ENCODE measurements around the gene ZRSR2.

DNA sequence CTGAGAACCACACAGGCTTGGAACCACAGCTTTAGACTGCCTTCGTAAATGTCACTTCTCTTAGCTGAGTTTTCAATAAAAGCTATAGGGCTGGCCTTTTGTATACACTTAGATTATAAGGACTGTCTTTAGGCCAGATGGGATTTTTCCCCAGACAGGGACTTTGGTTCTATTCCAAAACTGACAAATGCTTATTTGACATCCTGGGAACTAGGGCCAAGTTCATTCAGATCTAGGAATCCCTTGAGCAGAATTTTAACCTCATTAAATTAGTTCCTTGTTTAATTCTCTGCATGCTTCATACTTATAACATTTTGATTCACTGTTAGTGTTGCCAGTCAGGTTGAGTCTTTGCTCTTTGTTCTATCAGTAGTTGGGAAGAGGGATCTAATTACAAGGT, 23.1 kb downstream of the ZRSR2 start:
- TF ChIP-seq NR3C1 (IDR thresholded peaks at IDR 0.05) (no peak), JUN (IDR thresholded peaks at IDR 0.05) (no peak), RARB (CRISPR knock-in tag; IDR thresholded peaks at IDR 0.05) (no peak), POLR2A (IDR thresholded peaks at IDR 0.05; ENCODE audit: low read length) (no peak), HDAC2 (IDR thresholded peaks at IDR 0.05) (no peak)
- TF ChIP-seq, protein P1, sequence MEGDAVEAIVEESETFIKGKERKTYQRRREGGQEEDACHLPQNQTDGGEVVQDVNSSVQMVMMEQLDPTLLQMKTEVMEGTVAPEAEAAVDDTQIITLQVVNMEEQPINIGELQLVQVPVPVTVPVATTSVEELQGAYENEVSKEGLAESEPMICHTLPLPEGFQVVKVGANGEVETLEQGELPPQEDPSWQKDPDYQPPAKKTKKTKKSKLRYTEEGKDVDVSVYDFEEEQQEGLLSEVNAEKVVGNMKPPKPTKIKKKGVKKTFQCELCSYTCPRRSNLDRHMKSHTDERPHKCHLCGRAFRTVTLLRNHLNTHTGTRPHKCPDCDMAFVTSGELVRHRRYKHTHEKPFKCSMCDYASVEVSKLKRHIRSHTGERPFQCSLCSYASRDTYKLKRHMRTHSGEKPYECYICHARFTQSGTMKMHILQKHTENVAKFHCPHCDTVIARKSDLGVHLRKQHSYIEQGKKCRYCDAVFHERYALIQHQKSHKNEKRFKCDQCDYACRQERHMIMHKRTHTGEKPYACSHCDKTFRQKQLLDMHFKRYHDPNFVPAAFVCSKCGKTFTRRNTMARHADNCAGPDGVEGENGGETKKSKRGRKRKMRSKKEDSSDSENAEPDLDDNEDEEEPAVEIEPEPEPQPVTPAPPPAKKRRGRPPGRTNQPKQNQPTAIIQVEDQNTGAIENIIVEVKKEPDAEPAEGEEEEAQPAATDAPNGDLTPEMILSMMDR (IDR thresholded peaks at IDR 0.05) = no peak
